Psoas muscle (tissue), 8 donors: ENCODE data around the gene RPS17. TPM values are rescaled to one million over a fixed set of nuclear protein-coding genes. Genes with fewer than 3 reads are reported as not detected.
A peak's percentile ranks its signal among the peaks of the same experiment; 100 is the strongest.

Experiments used
- ATAC-seq, 4 donors: fragments of 200-7000 bp; cut with Tn5 transposase; one replicate each; pipeline ENCODE4 v1.9.1; 2020; ENCODE audit warnings: moderate library complexity in 3 of 4, mild to moderate bottlenecking in 2 of 4
- DNase-seq, 2 donors: peaks; one replicate each; pipeline ENCODE4 v3.0.0-alpha.2; 2020
- H3K27ac ChIP-seq: fragments of 200-600 bp; one replicate; pipeline ENCODE4 v1.8.0; 2022
- H3K27me3 ChIP-seq, 3 donors: fragments of 200-600 bp in 1 of 3; one replicate each; pipeline versions ENCODE4 v1.6.1 to v1.8.0; 2013 to 2022; ENCODE audit warnings: low read length in 2 of 3, mild to moderate bottlenecking in 2 of 3, moderate library complexity in 1 of 3; ENCODE audit not compliant: insufficient read depth in 3 of 3
- H3K36me3 ChIP-seq, 2 donors: fragments of 200-600 bp in 1 of 2; one replicate each; pipeline versions ENCODE4 v1.6.1 to v1.8.0; 2013 to 2022; ENCODE audit warnings: low read depth in 1 of 2, mild to moderate bottlenecking in 1 of 2, moderate library complexity in 1 of 2; ENCODE audit not compliant: insufficient read depth in 1 of 2
- H3K4me1 ChIP-seq: fragments of 200-600 bp; one replicate; pipeline ENCODE4 v1.8.0; 2022
- H3K4me3 ChIP-seq: fragments of 200-600 bp; one replicate; pipeline ENCODE4 v1.8.0; 2022; ENCODE audit warnings: mild to moderate bottlenecking
- H3K9me3 ChIP-seq: fragments of 200-600 bp; one replicate; pipeline ENCODE4 v1.8.0; 2022
- CTCF ChIP-seq: fragments of 200-600 bp; IDR thresholded peaks from one replicate; pipeline ENCODE4 v1.8.0; 2022; ENCODE audit warnings: antibody characterized with exemption
- WGBS, 3 donors: extraction: QIAGEN DNeasy Blood & Tissue Kit; methylation state at CpG; one replicate each; pipeline versions ENCODE4 v1.1.6 to v1.1.7; 2013; 5-methylcytosine and 5-hydroxymethylcytosine counted together
- intact Hi-C, 2 donors: fragments of 100-400 bp; cut with DNase I; formaldehyde crosslinking; loops; one replicate each; pipeline versions ENCODE4 v1.11.0 to v1.14.2; 2022
- polyA plus RNA-seq, 3 donors: library from polyadenylated mRNA; stranded (reverse); fragments of 200-250 nt; gene quantifications; one replicate each; pipeline ENCODE4 v1.2.3, GENCODE V29; 2013
- total RNA-seq, 4 donors: library from RNA; stranded (reverse); fragmentation: NEBNext Ultra II Directional in 2 of 4; extraction: Animal tissue kit (Norgen Biotek cat#: 25700) in 2 of 4; gene quantifications; one replicate each; pipeline versions ENCODE4 v1.2.1 to v1.2.4, GENCODE V29; 2021 to 2023
- donor health status: healthy with polysubstance abuse.
- donor health status: DM: no; HTN: no; CAD: no; lungs with moderate emphysema.
- donor health status: Bipolar disorder and iron deficiency.
- donor health status: healthy.
- donor health status: DM: yes; HTN: yes; CAD: no.
- donor health status: DM: no; HTN: no; CAD: no.
- donor health status: DM: no; HTN: no; CAD: no.
- donor health status: DM: yes; HTN: yes; CAD: no.

Gene RPS17
- total and polyA plus RNA-seq, 7 donors = 724 to 3,349 (median 1,041) TPM

DNA sequence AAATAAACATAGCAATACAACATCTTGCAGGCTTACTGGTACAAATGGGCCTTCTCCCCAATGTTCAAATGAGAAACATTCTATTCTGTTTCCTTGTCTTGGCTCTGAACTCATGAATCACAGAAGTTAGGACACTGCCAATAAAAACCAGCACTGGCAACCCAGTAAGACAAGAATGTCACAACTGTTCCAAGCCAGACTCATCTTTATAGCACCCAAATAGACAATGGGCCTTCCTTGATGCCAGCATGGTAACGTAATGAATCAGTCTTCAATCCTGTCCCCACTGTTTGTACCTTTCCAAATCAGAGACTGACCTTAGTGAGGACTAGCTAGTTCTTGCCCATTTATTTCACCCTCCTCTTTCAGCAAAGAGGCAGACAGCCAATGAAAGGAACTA, 14.1 kb upstream of the RPS17 start:
- ATAC-seq (peak; percentile 79 to 96 (median 94)), DNase-seq (no peak)
- no peaks in the 10 kb centered on the region for H3K36me3 ChIP-seq
- H3K27ac ChIP-seq = peak overlapping the region; percentile 47
- intact Hi-C loops = loop anchor here in 1 of 2 donors (5.0 kb wide), 1 partner anchor 203 kb away; no protein-coding TSS in a partner anchor
- peaks cover 15% of the 10 kb centered on the region for H3K4me1 ChIP-seq
- 31 to 50% (median 36%) methylated on average over 1 of the region's 1 CpG for WGBS, 3 donors
- H3K27me3 ChIP-seq = no peaks in the 10 kb centered on the region
- H3K9me3 ChIP-seq = no peaks in the 10 kb centered on the region
- TF ChIP-seq CTCF = no peak
- H3K4me3 ChIP-seq = no peak overlapping the region

GRCh38 chr15:82553846-82554245, 13.6 kb upstream of the RPS17 start:
- DNase-seq (no peak), ATAC-seq (no peak)
- H3K36me3 ChIP-seq = no peaks in the 10 kb centered on the region
- no peaks in the 10 kb centered on the region for H3K9me3 ChIP-seq
- H3K27me3 ChIP-seq = no peaks in the 10 kb centered on the region
- peak overlapping the region; percentile 19 for H3K27ac ChIP-seq
- no peak overlapping the region for H3K4me3 ChIP-seq
- no peak for TF ChIP-seq CTCF
- WGBS, 3 donors = 89 to 100% (median 96%) methylated on average over 1 of the region's 1 CpG
- H3K4me1 ChIP-seq = peaks cover 15% of the 10 kb centered on the region
- intact Hi-C loops = loop anchor here in 1 of 2 donors (5.0 kb wide), 1 partner anchor 203 kb away; no protein-coding TSS in a partner anchor

- ATAC-seq = peak; percentile 69 to 87 (median 82)
- no peaks in the 10 kb centered on the region for H3K36me3 ChIP-seq
- 24 to 46% (median 26%) methylated on average over 2 of the region's 2 CpGs for WGBS, 3 donors
- DNase-seq = no peak
- no peaks in the 10 kb centered on the region for H3K27me3 ChIP-seq
- no peak overlapping the region for H3K4me3 ChIP-seq
- peak overlapping the region; percentile 6 for H3K27ac ChIP-seq
- H3K9me3 ChIP-seq = no peaks in the 10 kb centered on the region
- TF ChIP-seq CTCF = no peak
- peaks cover 15% of the 10 kb centered on the region for H3K4me1 ChIP-seq
- intact Hi-C loops = loop anchor here in 1 of 2 donors (5.0 kb wide), 1 partner anchor 204 kb away; no protein-coding TSS in a partner anchor
These were observed 12.6 kb upstream of the RPS17 start for GRCh38 chr15:82552861-82553260.

DNA sequence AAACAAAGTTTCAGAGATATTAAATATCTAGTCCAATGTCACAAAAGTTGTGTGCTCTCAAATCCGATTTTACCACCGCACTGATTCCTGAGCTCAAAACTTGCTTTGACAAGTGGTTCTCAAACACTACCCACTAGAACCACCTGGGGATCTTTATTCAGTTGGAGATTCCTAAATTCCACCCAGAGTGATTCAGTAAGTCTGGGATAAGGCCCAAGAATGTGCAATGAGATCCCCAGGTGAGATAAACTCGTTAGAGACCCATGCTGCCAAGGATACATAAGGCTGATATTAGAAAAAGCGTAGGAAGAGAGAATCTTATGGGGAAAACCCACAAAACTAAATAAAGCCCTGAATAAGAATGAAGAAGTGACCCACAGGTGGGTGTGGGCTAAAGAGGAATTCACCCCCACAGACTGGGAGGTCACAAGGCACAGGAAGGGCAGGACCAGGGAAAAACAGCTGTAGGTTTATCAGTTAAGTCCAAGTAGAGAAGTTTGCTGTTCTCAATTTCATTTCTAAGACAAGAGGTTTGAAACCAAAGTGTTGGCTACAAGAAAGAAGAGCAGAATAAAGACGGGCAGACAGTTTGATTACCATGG, 11.5 kb upstream of the RPS17 start:
- H3K4me3 ChIP-seq = no peak overlapping the region
- DNase-seq (no peak), ATAC-seq (no peak)
- peak overlapping the region; percentile 6 for H3K27ac ChIP-seq
- 71 to 77% (median 73%) methylated on average over 5 of the region's 5 CpGs for WGBS, 3 donors
- no peak for TF ChIP-seq CTCF
- intact Hi-C loops = loop anchor here in 1 of 2 donors (5.0 kb wide), 1 partner anchor 206 kb away; no protein-coding TSS in a partner anchor
- no peaks in the 10 kb centered on the region for H3K36me3 ChIP-seq
- H3K27me3 ChIP-seq = no peaks in the 10 kb centered on the region
- H3K4me1 ChIP-seq = peaks cover 15% of the 10 kb centered on the region
- no peaks in the 10 kb centered on the region for H3K9me3 ChIP-seq
